ENCODE data around the gene AP3M1.
A peak's percentile ranks its signal among the peaks of the same experiment; 100 is the strongest.
"Not testable (repeated sequence)": the region's sequence is repeated elsewhere in the genome, so short reads cannot be mapped to it uniquely, and the experiment has no call there.

AP3M1 gene, protein sequence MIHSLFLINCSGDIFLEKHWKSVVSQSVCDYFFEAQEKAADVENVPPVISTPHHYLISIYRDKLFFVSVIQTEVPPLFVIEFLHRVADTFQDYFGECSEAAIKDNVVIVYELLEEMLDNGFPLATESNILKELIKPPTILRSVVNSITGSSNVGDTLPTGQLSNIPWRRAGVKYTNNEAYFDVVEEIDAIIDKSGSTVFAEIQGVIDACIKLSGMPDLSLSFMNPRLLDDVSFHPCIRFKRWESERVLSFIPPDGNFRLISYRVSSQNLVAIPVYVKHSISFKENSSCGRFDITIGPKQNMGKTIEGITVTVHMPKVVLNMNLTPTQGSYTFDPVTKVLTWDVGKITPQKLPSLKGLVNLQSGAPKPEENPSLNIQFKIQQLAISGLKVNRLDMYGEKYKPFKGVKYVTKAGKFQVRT

DNA sequence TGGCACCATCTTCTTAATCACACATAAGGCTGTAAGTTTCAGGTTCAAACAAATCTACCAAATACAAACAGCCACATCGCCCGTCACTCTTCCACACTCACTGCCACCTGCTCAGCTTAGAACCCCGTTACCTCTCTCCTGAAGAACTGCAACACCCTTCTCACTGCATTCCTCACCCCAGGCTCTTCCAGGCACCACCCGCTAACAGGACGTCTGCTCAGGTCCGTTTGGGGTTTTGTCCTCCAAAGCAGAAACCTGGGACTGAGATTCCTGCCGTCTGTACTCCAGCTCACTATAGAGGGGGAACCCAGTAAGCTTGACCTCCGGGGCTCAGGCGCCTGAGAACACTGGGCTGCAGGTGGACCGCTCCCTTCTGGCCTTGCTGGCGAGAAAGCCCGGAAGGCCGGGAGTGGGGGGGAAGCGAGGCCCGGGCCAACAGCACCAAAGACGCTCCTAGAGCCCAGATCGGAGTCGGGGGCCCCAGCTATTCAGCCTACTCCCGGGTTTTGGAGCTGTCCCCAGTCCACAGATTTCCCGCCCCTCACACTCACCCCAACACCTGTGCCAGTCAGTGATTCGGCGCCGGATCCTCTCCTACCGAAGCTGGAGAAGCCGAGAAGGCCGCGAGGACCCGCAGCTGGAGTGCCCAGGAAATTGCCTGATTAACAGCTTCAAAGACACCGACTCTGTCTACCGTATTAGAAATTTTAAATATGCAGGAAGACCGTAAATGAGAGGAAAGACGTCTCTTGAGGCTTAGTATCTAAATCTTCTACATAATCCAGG is at the start of gene AP3M1:
TSS of gene AP3M1 (minus strand) at position 625 of the 786 bp plus-strand sequence. CDS start 12,449 bp downstream, outside the sequence.
- no peak for DNase-seq (ENCODE audit: low read depth)

GRCh38 chr10:74199315-74199714 is 48.7 kb upstream of the AP3M1 start:
- DNase-seq (ENCODE audit: low read depth): no peak

DNA sequence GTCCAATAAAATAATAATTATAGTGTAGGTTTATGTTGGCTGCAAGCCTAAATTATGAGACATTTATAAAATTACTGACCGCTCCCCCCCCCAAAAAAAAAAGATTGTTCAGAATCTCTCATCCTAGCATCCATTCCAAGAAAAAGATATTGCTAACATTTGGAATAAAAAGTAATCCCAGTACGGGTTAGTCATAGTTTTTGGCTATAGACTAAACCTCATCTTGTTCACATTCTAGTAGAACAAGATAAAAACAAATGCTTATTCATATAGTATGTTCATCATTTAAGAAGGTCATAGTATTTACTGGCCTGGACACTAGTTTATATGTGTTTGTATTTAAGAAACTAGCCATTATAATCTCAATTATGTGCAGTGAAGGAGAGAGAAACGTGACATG is 44.4 kb upstream of the AP3M1 start:
- no peak for DNase-seq (ENCODE audit: low read depth)

- DNase-seq (ENCODE audit: low read depth): no peak
Measured at GRCh38 chr10:74194545-74194944, 43.9 kb upstream of the AP3M1 start.

DNA sequence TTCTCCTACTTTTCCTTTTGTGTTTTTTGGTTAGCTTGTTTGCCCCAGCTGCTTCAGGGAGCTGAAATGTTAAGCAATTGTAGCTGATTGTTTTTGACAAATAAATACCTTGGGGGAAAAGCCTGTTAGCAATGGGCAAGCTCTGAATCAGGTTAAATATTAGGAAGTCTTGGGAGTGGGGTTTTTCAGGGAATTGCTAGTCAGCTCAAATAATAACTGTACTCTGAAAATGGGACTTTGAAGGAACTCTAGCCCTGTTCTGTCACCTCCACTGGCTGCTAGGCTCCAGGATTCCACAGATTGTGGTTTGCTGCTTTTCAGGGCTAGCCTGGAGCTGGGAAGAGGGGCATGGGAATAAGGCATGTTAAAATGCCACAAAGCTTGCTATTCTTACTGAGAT is 39.9 kb upstream of the AP3M1 start:
- DNase-seq (ENCODE audit: low read depth): no peak

- peak; percentile 91 for DNase-seq (ENCODE audit: low read depth)
Measured at GRCh38 chr10:74189999-74190421, 39.4 kb upstream of the AP3M1 start.

DNA sequence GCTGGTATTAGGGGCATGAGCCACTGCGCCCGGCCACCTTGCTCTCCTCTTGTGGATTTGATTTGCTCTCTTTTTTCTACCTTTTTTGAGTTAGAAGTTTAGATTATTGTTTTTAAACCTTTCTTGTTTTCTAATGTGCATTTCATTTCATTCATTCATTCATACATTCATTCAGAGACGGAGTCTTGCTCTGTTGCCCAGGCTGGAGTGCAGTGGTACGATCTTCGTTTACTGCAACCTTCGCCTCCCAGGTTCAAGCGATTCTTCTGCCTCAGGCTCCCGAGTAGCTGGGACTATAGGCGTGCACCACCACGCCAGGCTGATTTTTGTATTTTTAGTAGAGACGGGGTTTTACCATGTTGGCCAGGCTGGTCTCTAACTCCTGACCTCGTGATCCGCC is 38.0 kb upstream of the AP3M1 start:
- not testable (repeated sequence) for DNase-seq (ENCODE audit: low read depth)

DNA sequence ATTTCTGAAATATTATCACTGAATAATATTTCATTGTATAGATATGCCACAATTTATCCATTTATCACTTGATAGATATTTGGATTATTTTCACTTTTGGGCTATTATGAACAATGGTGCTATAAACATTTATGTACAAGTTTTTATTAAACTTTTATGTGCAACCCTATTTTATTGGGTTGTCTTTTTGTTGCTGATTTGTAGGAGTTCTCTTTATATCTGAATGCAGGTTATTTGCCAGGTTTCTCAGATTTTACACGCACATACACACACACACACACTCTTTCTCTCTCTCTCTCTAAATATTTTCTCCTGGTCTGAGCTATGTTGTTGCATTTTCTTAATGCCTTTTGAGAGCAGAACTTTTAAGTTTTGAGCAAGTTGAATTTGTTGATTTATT is 36.6 kb upstream of the AP3M1 start:
- DNase-seq (ENCODE audit: low read depth): no peak

GRCh38 chr10:74186678-74187077 is 36.0 kb upstream of the AP3M1 start:
- no peak for DNase-seq (ENCODE audit: low read depth)

- no peak for DNase-seq (ENCODE audit: low read depth)
Measured at GRCh38 chr10:74179111-74179710, 28.6 kb upstream of the AP3M1 start.

DNA sequence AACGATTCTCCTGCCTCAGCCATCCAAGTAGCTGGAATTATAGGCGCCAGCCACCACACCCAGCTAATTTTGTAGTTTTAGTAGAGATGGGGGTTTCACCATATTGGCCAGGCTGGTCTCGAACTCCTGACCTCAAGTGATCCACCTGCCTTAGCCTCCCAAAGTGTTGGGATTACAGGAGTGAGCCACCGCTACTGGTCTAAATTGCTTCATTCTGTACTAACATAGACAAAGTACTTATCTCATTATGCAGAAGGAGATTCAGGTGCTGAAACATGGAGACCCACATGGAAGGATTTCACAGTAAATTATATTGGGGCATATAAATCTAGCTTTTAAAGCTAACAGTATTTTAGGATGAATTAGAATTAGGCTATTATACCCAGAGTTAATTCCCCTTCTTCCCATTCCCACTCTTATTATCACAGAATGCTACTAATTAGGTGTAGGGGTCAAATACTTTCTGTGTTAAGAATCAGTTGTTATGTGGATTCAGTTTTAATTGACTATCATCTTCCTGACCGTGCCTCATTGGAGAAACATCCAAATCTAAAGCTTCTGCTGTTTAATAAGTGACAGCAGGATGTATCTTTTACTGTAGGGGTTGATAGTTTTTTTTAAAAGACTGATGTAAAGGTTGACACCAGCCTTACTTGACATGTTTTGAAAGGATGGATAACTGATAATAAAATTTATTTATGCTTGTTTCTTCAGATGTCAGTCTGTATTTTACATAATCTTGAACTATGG is 27.6 kb upstream of the AP3M1 start:
- no peak for DNase-seq (ENCODE audit: low read depth)

DNA sequence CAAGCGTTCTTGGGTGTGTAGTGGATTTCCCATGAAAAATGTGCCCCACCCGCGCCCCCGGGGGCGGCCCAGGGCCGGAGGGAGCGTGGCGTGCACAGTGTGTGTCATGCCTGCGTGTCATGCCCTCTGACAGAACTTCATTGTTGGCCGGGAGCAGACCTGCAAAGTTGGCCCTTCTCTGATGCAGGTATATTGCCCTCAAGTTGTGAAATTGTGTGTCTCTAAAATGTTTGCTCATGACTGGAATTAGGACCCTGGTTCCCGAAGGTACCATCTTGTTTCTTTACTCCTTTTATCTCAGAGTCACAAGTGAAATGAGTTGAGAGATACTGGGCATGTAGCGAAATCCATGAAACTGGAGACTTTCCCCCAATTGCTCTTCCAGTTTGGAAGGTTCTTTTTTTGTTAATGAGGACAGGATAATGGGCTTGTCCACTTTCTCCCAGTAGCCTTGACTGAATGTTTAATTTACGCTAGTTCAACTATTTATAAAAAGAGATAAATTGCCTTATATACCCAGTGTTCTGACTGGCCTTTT is 26.6 kb upstream of the AP3M1 start:
- DNase-seq (ENCODE audit: low read depth): no peak

DNA sequence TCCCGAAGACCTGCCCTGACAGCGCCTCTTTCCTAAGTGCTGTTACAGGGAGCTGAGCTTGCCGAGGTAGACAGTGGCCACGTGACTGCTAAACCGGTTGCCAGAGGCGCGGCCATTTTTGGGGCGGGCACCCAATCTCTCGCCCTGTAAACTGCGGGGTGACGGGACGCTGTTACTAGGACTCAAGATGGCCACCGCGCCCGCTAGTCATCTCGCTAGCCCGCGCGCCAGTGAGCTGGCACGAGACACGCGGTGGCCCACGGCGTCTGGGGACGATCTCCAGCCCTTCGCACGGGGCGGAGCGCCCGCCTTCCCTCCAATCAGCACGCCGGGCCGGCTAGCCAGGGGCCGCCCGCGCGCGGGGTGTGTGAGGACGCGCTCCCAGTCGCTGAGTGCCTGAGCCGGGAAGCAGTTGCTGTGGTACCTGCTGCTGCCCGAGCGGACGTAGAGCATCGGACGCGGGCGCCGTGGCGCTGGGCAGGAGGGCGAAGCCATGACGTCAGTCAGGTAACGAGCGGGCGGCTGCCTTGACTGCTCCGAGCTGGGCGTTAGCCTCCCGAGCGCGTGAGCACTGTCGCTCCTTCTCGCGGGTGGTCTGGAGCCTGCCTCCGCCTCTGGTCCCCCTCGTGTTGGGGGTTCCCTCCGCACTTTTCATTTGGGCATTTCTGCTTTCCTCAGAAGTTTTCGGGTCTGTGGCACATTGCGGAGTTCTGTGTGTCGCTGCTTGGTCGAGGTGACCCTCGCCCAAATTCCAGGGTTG is 25.9 kb upstream of the AP3M1 start:
- DNase-seq (ENCODE audit: low read depth): peak; percentile 89

DNA sequence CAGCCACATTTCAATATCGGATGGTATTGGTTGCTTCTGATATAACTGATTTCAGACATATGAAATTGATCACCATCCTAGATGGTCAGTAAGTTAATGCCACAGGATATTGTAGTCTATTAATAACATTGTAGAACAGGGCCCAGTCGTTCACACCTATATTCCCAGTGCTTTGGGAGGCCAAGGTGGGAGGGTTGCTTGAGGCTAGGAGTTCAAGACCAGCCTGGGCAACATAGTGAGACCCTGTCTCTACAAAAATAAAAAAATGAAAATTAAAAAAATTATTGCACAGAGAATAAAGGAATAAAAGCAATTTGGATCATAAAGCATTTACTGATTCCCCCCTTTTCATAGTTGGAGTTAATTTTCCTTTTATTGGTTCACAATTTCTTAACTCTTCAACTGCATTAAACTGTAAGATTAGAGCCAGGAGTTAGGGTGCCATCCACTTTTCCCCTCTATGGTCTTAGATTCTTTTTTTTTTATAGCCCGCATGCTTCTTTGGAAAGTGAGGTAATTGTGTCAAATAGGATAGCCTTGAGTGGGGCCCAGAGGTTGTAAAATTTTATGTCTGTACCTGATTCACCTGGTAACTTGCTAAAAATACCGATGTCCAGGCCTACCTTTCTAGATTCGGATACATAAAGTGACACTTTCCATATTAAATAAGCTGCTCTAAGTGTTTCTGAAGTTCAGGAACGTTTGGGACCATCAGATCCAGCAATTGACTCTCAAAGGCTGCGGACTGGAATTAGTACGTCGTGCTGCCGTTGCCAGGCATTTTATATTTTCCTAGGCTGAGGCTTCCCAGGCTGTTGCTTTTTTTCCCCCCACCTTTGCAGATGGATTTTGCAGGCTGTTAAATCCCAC is 25.1 kb upstream of the AP3M1 start:
- DNase-seq (ENCODE audit: low read depth): no peak

- no peak for DNase-seq (ENCODE audit: low read depth)
Measured at GRCh38 chr10:74174521-74174920, 23.9 kb upstream of the AP3M1 start.

- no peak for DNase-seq (ENCODE audit: low read depth)
Measured at GRCh38 chr10:74171625-74172024, 21.0 kb upstream of the AP3M1 start.

DNA sequence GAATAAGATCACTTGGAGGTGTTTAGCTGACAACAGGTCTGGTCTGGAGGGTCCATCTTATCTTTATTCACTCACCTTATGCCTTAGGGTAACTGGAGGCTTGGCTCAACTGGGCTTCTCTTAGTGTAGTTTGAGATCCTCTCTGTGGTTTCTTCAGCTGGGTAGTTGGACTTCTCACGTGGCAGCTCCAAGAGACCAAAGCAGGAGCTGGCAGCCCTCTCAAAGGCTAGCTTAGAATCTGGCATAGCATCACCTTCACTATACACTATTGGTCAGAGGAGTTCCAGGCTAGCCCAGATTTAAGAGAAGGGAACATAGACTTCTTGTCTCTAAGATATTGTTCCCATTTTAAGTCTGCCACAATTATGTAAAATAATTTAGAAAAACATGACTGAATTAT is 16.8 kb upstream of the AP3M1 start:
- DNase-seq (ENCODE audit: low read depth): no peak

- no peak for DNase-seq (ENCODE audit: low read depth)
Measured at GRCh38 chr10:74165530-74165901, 14.9 kb upstream of the AP3M1 start.

DNA sequence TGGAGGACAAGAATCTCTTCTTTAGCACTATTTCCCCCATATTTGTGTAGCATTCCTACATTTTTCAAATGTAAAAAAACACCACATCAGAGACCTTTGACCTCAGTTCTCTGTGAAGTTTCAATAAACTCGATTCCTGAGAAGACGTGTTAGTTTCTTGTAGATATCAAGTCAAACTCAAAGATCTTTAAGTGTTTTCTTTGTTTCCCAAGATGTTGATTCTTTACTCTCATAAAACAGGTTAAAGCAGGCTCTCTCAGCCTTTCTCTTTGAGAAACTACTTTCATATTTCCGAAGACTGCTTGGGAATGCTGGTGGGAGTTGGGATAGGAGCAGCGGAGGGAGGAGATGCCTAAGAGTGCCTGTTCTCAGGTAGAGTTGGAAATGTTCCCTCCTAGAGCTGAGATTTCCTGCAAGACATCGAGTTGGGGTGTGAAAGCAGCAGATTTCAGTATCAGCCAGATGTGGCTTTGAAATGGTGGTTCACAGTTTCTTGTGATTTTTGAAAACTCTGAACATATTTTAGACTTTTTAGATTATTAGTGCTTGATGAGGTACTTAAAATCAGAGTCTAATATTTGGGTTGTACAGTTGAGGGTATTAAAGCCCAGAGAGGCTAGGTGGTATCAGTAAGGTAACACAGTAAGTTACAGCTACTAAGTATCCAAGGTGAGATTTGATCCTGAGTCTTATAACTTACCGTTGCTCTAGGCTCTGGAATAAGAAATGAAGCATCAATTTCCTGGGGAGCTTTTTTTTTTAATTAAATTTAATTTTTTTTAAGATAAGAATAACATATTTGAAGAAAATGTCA is 14.3 kb upstream of the AP3M1 start:
- no peak for DNase-seq (ENCODE audit: low read depth)
